Testis (tissue), 2 donors: ENCODE data around the gene U2AF2.

Source experiments
- POLR2A ChIP-seq: fragments of 450-650 bp; IDR thresholded peaks from one replicate; pipeline ENCODE4 v1.6.1; 2017; ENCODE audit warnings: antibody characterized with exemption, mild to moderate bottlenecking, moderate library complexity
- TF ChIP-seq, protein P1 (sequence below), 3 experiments: fragments of 450-650 bp in 2 of 3; fragments of 200-600 bp in 1 of 3; sonication (generic) in 1 of 3; IDR thresholded peaks; one replicate each; pipeline ENCODE4 v1.5.1; 2016 to 2019; ENCODE audit warnings: antibody characterized with exemption in 3 of 3, mild to moderate bottlenecking in 2 of 3, moderate library complexity in 1 of 3

GRCh38 chr19:55692681-55693081 lies 37.8 kb downstream of the U2AF2 start:
- TF ChIP-seq POLR2A, result no peak
- TF ChIP-seq, protein P1, sequence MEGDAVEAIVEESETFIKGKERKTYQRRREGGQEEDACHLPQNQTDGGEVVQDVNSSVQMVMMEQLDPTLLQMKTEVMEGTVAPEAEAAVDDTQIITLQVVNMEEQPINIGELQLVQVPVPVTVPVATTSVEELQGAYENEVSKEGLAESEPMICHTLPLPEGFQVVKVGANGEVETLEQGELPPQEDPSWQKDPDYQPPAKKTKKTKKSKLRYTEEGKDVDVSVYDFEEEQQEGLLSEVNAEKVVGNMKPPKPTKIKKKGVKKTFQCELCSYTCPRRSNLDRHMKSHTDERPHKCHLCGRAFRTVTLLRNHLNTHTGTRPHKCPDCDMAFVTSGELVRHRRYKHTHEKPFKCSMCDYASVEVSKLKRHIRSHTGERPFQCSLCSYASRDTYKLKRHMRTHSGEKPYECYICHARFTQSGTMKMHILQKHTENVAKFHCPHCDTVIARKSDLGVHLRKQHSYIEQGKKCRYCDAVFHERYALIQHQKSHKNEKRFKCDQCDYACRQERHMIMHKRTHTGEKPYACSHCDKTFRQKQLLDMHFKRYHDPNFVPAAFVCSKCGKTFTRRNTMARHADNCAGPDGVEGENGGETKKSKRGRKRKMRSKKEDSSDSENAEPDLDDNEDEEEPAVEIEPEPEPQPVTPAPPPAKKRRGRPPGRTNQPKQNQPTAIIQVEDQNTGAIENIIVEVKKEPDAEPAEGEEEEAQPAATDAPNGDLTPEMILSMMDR (IDR thresholded peaks at IDR 0.05), result no peak
